Stimulated activated CD8-positive, alpha-beta memory T cell treated with anti-CD3 and anti-CD28 coated beads, Interleukin-15, amount 100 ng/mL, for 4 hours (primary cell): ENCODE measurements around the gene SHOX.
"Not testable (repeated sequence)": the region's sequence is repeated elsewhere in the genome, so short reads cannot be mapped to it uniquely, and the experiment has no call there.

Source experiments
- DNase-seq, 2 donors: peaks; one replicate each; pipeline ENCODE4 v3.0.0-alpha.2; 2020; ENCODE audit warnings: low read depth in 2 of 2

Gene SHOX

DNA sequence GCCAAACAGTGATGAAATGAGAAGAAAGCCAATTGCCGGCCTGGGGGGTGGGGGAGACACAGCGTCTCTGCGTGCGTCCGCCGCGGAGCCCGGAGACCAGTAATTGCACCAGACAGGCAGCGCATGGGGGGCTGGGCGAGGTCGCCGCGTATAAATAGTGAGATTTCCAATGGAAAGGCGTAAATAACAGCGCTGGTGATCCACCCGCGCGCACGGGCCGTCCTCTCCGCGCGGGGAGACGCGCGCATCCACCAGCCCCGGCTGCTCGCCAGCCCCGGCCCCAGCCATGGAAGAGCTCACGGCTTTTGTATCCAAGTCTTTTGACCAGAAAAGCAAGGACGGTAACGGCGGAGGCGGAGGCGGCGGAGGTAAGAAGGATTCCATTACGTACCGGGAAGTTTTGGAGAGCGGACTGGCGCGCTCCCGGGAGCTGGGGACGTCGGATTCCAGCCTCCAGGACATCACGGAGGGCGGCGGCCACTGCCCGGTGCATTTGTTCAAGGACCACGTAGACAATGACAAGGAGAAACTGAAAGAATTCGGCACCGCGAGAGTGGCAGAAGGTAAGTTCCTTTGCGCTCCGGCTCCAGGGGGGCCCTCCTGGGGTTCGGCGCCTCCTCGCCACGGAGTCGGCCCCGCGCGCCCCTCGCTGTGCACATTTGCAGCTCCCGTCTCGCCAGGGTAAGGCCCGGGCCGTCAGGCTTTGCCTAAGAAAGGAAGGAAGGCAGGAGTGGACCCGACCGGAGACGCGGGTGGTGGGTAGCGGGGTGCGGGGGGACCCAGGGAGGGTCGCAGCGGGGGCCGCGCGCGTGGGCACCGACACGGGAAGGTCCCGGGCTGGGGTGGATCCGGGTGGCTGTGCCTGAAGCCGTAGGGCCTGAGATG is at the start of gene SHOX:
TSS of gene SHOX (plus strand) at position 180 of the 885 bp plus-strand sequence. CDS start at position 287, 107 bp downstream.
- DNase-seq = no peak

DNA sequence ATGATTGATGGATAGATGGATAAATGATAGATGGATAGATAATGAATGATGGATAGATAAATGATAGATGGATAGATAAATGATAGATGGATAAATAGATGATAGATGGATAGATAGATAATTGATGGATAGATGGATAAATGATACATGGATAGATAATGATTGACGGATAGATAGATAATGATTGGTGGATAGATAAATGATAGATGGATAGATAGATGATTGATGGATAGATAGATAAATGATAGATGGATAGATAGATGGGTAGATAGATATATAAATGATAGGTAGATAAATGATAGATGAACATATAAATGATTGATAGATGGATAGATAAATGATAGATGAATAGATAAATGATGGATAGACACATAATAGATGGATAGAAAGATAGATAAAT is 49.5 kb upstream of the SHOX start:
- no peak for DNase-seq

GRCh38 chrX:581720-582298 is 48.8 kb upstream of the SHOX start:
- DNase-seq = no peak

- DNase-seq = no peak
Observed at GRCh38 chrX:584572-584971, 46.0 kb upstream of the SHOX start.

- no peak for DNase-seq
Observed at GRCh38 chrX:585115-585808, 45.3 kb upstream of the SHOX start.

- DNase-seq = no peak
Observed at GRCh38 chrX:586351-586750, 44.2 kb upstream of the SHOX start.

- DNase-seq = not testable (repeated sequence)
Observed at GRCh38 chrX:589261-589660, 41.3 kb upstream of the SHOX start.

- no peak for DNase-seq
Observed at GRCh38 chrX:590693-591404, 39.7 kb upstream of the SHOX start.

DNA sequence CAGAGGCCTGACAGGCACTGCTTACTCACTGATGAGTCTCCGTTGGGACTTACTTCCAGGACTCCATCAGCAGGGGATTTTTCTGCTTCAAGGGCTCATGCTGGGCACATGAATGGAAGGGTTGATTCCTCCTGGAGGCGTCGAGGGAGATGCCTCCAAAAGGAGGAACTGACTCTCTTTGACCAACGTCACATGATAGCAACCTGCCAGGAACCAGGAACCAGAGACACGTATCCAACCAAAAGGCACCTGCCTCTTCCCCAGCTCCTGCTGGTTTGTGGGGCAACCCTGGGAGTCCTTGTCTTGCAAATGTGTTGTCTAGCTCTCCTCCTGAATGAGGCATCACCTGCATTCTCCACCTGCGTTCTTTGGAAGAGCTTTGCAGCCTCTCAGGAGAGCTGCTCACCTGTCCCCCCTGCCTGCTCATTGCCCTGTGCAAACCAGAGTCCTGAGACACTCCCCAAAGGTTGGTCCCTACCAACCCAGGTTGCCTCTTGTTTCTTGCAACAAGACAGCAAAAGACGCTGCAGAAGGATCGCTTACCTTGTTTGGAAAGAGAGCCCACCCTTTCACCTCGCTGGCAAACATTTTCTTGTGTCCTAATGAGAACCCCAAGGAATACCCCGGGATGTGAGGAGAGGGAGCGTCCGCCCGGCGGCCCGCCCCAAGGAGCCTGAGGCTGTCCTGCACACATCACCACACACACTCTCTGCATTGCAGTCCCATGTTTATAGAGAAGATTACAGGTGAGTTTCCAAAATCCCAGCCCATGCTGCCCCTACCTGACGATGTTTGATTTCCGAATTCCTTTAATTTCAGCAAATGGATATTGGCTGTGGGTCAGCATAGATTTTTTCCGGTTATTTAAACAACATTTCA is 30.5 kb upstream of the SHOX start:
- DNase-seq = no peak

DNA sequence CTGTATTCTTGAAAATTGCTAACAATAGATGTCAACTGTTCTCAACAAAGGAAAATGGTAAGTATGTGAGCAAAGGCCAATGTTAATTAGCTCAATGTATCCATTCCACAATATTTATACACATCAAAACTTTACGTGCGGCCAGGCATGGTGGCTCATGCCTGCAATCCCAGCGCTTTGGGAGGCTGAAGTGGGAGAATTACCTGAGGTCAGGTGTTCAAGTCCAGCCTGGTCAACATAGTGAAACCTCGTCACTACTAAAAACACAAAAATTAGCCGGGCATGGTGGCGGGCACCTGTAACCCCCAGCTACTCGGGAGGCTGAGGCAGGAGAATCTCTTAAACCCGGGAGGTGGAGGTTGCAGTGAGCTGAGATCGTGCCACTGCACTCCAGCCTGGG is 27.6 kb upstream of the SHOX start:
- not testable (repeated sequence) for DNase-seq

- DNase-seq = not testable (repeated sequence)
Observed at GRCh38 chrX:604616-605015, 26.0 kb upstream of the SHOX start.

DNA sequence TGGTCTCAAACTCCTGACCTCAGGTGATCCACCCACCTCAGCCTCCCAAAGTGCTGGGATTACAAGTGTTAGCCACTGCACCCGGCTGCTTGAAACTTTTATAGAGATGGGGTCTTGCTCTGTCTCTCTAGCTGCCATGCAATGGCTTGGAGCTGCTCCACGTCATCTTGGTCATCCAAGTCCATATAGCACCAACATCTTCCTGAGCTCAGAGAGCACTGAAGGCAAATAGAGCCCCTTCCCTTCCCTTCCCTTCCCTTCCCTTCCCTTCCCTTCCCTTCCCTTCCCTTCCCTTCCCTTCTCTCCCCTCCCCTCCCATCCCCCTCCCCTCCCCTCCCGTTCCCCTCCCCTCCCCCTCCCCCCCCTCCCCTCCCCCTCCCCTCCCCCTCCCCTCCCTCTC is 22.5 kb upstream of the SHOX start:
- DNase-seq = not testable (repeated sequence)

GRCh38 chrX:614136-614535 is 16.5 kb upstream of the SHOX start:
- DNase-seq = no peak

- DNase-seq = no peak
Observed at GRCh38 chrX:617401-617800, 13.2 kb upstream of the SHOX start.

DNA sequence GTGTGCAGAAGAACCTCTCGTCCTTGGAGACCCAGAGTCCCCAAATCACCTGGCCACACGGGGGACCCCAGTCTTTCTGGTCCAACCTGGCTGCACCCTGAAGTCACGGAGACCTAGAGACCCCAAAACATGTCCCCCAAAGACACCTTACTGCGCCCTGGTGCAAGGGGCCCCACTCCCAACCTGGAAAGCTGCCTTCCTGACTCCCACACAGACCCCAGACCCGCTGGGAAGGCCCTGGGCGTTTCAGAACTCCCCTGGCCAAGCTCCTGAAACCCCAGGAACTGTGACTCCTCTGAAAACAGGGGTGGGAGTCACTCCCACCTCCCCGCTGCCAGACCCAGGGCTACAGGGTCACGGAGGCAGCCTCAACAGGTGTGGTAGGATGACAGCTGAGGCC is 12.7 kb upstream of the SHOX start:
- no peak for DNase-seq

GRCh38 chrX:618304-618703 is 12.3 kb upstream of the SHOX start:
- not testable (repeated sequence) for DNase-seq

DNA sequence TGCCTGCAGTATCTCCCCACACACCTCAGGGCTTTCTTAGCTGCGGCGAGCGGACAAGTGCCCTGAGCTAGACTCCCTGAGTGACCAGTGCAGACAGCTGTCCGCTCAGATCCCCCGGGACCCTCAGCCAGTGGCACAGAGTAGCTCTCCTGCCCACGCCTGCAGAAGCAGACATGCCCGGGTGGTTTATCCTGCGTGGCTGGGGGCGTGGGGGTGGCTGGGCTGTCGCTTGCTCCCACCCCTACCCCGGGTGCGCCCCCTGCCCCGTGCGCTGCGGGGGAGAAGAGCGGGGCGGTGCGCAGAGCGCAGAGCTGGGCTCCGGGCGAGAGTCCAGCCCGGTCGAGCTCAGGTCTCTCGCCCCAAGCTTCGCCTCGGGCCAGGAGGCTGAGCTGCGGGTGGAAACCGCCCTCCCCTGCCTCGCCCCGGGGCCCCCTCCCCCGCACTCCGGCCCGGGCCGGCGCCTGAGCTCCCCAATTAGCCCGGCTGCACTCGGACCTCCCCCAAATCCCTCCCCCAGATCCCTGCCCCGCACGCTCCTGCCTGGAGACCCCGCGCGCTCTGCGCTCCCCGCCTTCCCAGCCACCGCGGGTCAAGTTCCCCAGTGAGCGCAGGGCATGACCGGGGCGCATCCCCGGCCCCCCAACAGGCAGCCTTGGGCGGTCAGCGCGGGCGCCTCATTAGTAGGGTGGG is 11.7 kb upstream of the SHOX start:
- DNase-seq = no peak

DNA sequence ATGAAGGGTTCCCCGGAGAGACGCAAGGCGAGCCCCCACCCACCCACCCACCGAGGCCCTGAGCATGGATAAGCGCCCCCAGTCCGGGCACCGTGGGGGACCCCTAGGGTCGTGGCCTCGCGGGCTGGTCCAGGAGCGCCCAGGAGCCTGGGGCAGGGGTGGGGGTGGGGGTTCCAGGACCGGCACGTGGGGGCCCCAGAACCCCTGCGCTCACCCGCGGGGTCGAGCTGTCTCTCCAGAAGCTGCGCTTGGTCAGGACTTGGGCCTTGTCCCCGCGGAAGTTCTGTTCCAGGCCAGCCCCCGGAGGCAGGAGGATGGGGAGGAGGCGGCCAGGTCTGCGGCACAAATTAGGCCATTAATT is 11.2 kb upstream of the SHOX start:
- no peak for DNase-seq

DNA sequence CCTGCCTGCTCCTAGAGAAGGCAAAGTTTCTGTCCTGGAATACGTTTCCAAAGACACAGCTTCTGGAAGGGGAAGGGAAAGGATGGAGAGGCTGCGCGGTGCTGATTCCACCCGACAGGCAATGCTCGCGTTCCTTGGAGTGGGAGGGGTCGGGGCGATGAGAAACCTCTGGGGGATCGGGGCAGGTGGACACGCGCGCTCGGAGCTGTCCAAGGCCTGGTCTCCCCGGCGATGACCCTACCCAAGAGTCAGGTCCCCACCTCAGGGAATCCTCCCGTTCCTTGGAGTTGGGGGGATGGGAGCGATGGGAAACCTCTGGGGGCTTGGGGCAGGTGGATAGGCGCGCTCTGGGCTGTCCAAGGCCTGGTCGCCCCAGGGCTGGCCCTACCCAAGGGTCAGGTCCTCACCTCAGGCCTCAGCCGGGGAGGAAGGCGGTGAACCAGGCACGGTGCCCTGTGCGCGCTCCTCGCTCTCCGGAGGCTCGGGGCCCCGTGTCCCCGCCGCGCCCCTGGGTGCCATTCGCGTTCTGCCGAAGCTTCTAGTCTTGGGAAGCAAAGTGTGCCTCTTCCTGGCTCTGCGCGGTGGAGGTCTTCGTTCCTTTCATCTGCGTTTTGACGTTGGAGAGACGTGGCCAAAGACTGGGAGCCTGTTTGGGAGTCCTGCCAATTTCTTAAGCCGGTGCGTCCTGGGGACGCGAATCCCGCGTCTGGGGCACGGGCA is 10.6 kb upstream of the SHOX start:
- DNase-seq = no peak
